Astrocyte (in vitro differentiated cells and primary cell): Measurements from ENCODE around the gene APBB1IP. TPM values are rescaled to one million over a fixed set of nuclear protein-coding genes. Genes with fewer than 3 reads are reported as not detected.
A peak's percentile ranks its signal among the peaks of the same experiment; 100 is the strongest.

Source experiments
- DNase-seq: peaks from one replicate; pipeline ENCODE4 v3.0.0-alpha.2; 2010; ENCODE audit warnings: low read depth
- FAIRE-seq: peaks from 2 replicates; lab custom pipeline; 2011; peaks lifted over from hg19 to GRCh38; lab: Jason Lieb, UNC
- H2AFZ ChIP-seq: 2 replicates; pipeline ENCODE4 v1.6.0; 2012; ENCODE audit warnings: low read depth, low read length, inconsistent platforms
- H3K27ac ChIP-seq: 2 replicates; pipeline ENCODE4 v1.5.1; 2011; ENCODE audit warnings: low read depth, low read length, inconsistent platforms
- H3K27me3 ChIP-seq: 2 replicates; pipeline ENCODE4 v1.6.0; 2011; ENCODE audit warnings: low read length, inconsistent platforms; ENCODE audit not compliant: insufficient read depth
- H3K36me3 ChIP-seq: 2 replicates; pipeline ENCODE4 v1.5.1; 2011; ENCODE audit warnings: low read length, inconsistent platforms; ENCODE audit not compliant: insufficient read depth
- H3K4me1 ChIP-seq: 2 replicates; pipeline ENCODE4 v1.5.1; 2011; ENCODE audit warnings: low read length, inconsistent platforms; ENCODE audit not compliant: insufficient read depth
- H3K4me2 ChIP-seq: 2 replicates; pipeline ENCODE4 v1.6.0; 2012; ENCODE audit warnings: low read length, inconsistent platforms
- H3K4me3 ChIP-seq: 2 replicates; pipeline ENCODE4 v1.5.1; 2011; ENCODE audit warnings: low read depth, mild to moderate bottlenecking, low read length, inconsistent platforms; ENCODE audit not compliant: insufficient read depth
- H3K79me2 ChIP-seq: 2 replicates; pipeline ENCODE4 v1.6.0; 2012; ENCODE audit warnings: mild to moderate bottlenecking, low read length, inconsistent platforms; ENCODE audit not compliant: insufficient read depth
- H3K9ac ChIP-seq: 2 replicates; pipeline ENCODE4 v1.6.0; 2012; ENCODE audit warnings: mild to moderate bottlenecking, low read length, inconsistent platforms
- H3K9me3 ChIP-seq: 2 replicates; pipeline ENCODE4 v1.5.1; 2012; ENCODE audit warnings: low read depth, mild to moderate bottlenecking, low read length, inconsistent platforms; ENCODE audit not compliant: insufficient read depth
- H4K20me1 ChIP-seq: 2 replicates; pipeline ENCODE4 v1.6.0; 2012; ENCODE audit warnings: low read length, inconsistent platforms; ENCODE audit not compliant: insufficient read depth
- H3K27ac Mint-ChIP-seq: one replicate; pipeline ENCODE4 v1.8.0; 2021; ENCODE audit warnings: mild to moderate bottlenecking, mixed read lengths; ENCODE audit not compliant: unreplicated experiment
- H3K27me3 Mint-ChIP-seq: one replicate; pipeline ENCODE4 v1.8.0; 2021; ENCODE audit warnings: low read depth, mixed read lengths; ENCODE audit not compliant: unreplicated experiment
- H3K36me3 Mint-ChIP-seq: one replicate; pipeline ENCODE4 v1.8.0; 2021; ENCODE audit warnings: low read depth, mixed read lengths; ENCODE audit not compliant: unreplicated experiment
- H3K4me1 Mint-ChIP-seq: one replicate; pipeline ENCODE4 v1.8.0; 2021; ENCODE audit warnings: low read depth, mixed read lengths; ENCODE audit not compliant: unreplicated experiment
- H3K4me3 Mint-ChIP-seq: one replicate; pipeline ENCODE4 v1.8.0; 2021; ENCODE audit warnings: mild to moderate bottlenecking, moderate library complexity, mixed read lengths; ENCODE audit not compliant: unreplicated experiment
- H3K9me3 Mint-ChIP-seq: one replicate; pipeline ENCODE4 v1.8.0; 2021; ENCODE audit warnings: mild to moderate bottlenecking, mixed read lengths; ENCODE audit not compliant: unreplicated experiment
- CTCF ChIP-seq: IDR thresholded peaks from 2 replicates; pipeline ENCODE4 v1.5.1; 2011; ENCODE audit warnings: low read depth, mild to moderate bottlenecking, inconsistent platforms, low read length, moderate library complexity; ENCODE audit not compliant: insufficient read depth
- EZH2 ChIP-seq: IDR thresholded peaks from 2 replicates; pipeline ENCODE4 v1.6.1; 2012; ENCODE audit warnings: mild to moderate bottlenecking, low read length, inconsistent platforms; ENCODE audit not compliant: insufficient read depth
- total RNA-seq: library from RNA; stranded (reverse); gene quantifications from 2 replicates; pipeline ENCODE4 v1.2.1, GENCODE V29; 2021

APBB1IP gene
- total RNA-seq, 1 donor from 2014 or later = 0.23 TPM

GRCh38 chr10:26479766-26480492, 41.8 kb downstream of the APBB1IP start:
- Mint-ChIP-seq H3K9me3 (no peaks in the 10 kb centered on the region), H3K4me1 (peaks cover 11% of the 10 kb centered on the region), H3K4me3 (no peak overlapping the region), H3K27me3 (no peaks in the 10 kb centered on the region), H3K36me3 (no peaks in the 10 kb centered on the region), H3K27ac (no peak overlapping the region)
- no peaks in the 10 kb centered on the region for H3K27me3 ChIP-seq
- H3K4me2 ChIP-seq = no peak overlapping the region
- H4K20me1 ChIP-seq = no peaks in the 10 kb centered on the region
- no peak overlapping the region for H3K27ac ChIP-seq
- peak overlapping the region; percentile 10 for H2AFZ ChIP-seq
- TF ChIP-seq EZH2 (no peak), CTCF (no peak)
- H3K4me1 ChIP-seq = peaks cover 2% of the 10 kb centered on the region
- H3K4me3 ChIP-seq = no peak overlapping the region
- DNase-seq = no peak
- no peak for FAIRE-seq
- no peaks in the 10 kb centered on the region for H3K79me2 ChIP-seq
- no peaks in the 10 kb centered on the region for H3K9me3 ChIP-seq
- H3K9ac ChIP-seq = no peak overlapping the region
- no peaks in the 10 kb centered on the region for H3K36me3 ChIP-seq

GRCh38 chr10:26481315-26481692, 43.2 kb downstream of the APBB1IP start:
- Histone ChIP-seq H3K36me3 (no peaks in the 10 kb centered on the region), H3K27ac (no peak overlapping the region), H3K27me3 (no peaks in the 10 kb centered on the region), H3K4me1 (peaks cover 13% of the 10 kb centered on the region), H4K20me1 (no peaks in the 10 kb centered on the region), H3K9ac (no peak overlapping the region), H2AFZ (no peak overlapping the region), H3K4me2 (no peak overlapping the region), H3K4me3 (no peak overlapping the region), H3K79me2 (no peaks in the 10 kb centered on the region), H3K9me3 (no peaks in the 10 kb centered on the region)
- Mint-ChIP-seq H3K9me3 (no peaks in the 10 kb centered on the region), H3K27me3 (no peaks in the 10 kb centered on the region), H3K4me1 (peaks cover 20% of the 10 kb centered on the region), H3K36me3 (no peaks in the 10 kb centered on the region), H3K27ac (no peak overlapping the region), H3K4me3 (no peak overlapping the region)
- TF ChIP-seq EZH2 (no peak), CTCF (no peak)
- DNase-seq (no peak), FAIRE-seq (no peak)

GRCh38 chr10:26481914-26482550, 43.9 kb downstream of the APBB1IP start:
- no peak overlapping the region for H3K4me3 Mint-ChIP-seq
- DNase-seq (no peak), FAIRE-seq (no peak)
- TF ChIP-seq EZH2 (no peak), CTCF (no peak)
- H3K4me3 ChIP-seq = no peak overlapping the region
- no peaks in the 10 kb centered on the region for H3K36me3 Mint-ChIP-seq
- H4K20me1 ChIP-seq = no peaks in the 10 kb centered on the region
- H3K27me3 Mint-ChIP-seq = no peaks in the 10 kb centered on the region
- H3K4me2 ChIP-seq = no peak overlapping the region
- no peak overlapping the region for H2AFZ ChIP-seq
- H3K9ac ChIP-seq = no peak overlapping the region
- no peaks in the 10 kb centered on the region for H3K9me3 ChIP-seq
- H3K27ac ChIP-seq = no peak overlapping the region
- no peaks in the 10 kb centered on the region for H3K36me3 ChIP-seq
- H3K79me2 ChIP-seq = no peaks in the 10 kb centered on the region
- no peaks in the 10 kb centered on the region for H3K9me3 Mint-ChIP-seq
- peaks cover 25% of the 10 kb centered on the region for H3K4me1 Mint-ChIP-seq
- H3K27me3 ChIP-seq = no peaks in the 10 kb centered on the region
- peaks cover 20% of the 10 kb centered on the region for H3K4me1 ChIP-seq
- no peak overlapping the region for H3K27ac Mint-ChIP-seq
